HPDE6-E6E7 (cell line): Measurements from ENCODE around the gene MICALL1.
"Not testable (repeated sequence)": the region's sequence is repeated elsewhere in the genome, so short reads cannot be mapped to it uniquely, and the experiment has no call there.

Experiments
- DNase-seq: peaks from one replicate; pipeline ENCODE4 v3.0.0; 2011; ENCODE audit warnings: missing footprints; ENCODE audit errors: extremely low spot score

Gene MICALL1

GRCh38 chr22:37930270-37930951 lies 24.3 kb downstream of the MICALL1 start:
- DNase-seq, result no peak

GRCh38 chr22:37930952-37931440 lies 24.9 kb downstream of the MICALL1 start:
- DNase-seq, result no peak

- no peak for DNase-seq
Measured at GRCh38 chr22:37931893-37932389, 25.8 kb downstream of the MICALL1 start.

- DNase-seq, result no peak
Measured at GRCh38 chr22:37932401-37932800, 26.3 kb downstream of the MICALL1 start.

GRCh38 chr22:37932821-37933578 lies 26.9 kb downstream of the MICALL1 start:
- DNase-seq, result no peak

GRCh38 chr22:37933711-37934376 lies 27.7 kb downstream of the MICALL1 start:
- peak; percentile 88 for DNase-seq

GRCh38 chr22:37940698-37941376 lies 34.7 kb downstream of the MICALL1 start:
- DNase-seq, result no peak

GRCh38 chr22:37942133-37942532 lies 36.0 kb downstream of the MICALL1 start:
- no peak for DNase-seq

- DNase-seq, result no peak
Measured at GRCh38 chr22:37943136-37943824, 37.2 kb downstream of the MICALL1 start.

- no peak for DNase-seq
Measured at GRCh38 chr22:37943825-37944198, 37.7 kb downstream of the MICALL1 start.

- DNase-seq, result not testable (repeated sequence)
Measured at GRCh38 chr22:37944423-37944822, 38.3 kb downstream of the MICALL1 start.

- not testable (repeated sequence) for DNase-seq
Measured at GRCh38 chr22:37947142-37947795, 41.2 kb downstream of the MICALL1 start.

- DNase-seq, result no peak
Measured at GRCh38 chr22:37951305-37951704, 45.2 kb downstream of the MICALL1 start.

GRCh38 chr22:37952629-37953028 lies 46.5 kb downstream of the MICALL1 start:
- DNase-seq, result not testable (repeated sequence)

- no peak for DNase-seq
Measured at GRCh38 chr22:37953062-37953436, 47.0 kb downstream of the MICALL1 start.

GRCh38 chr22:37953437-37954179 lies 47.5 kb downstream of the MICALL1 start, which contains the start of the genes C22orf23 and POLR2F:
TSS of gene C22orf23 (minus strand) at chr22:37953601. CDS start at chr22:37953149, 452 bp downstream.
TSS of gene POLR2F (plus strand) at chr22:37953699. CDS start at chr22:37953788, 89 bp downstream.
- DNase-seq, result peak; percentile 95

- no peak for DNase-seq
Measured at GRCh38 chr22:37954686-37955085, 48.6 kb downstream of the MICALL1 start.

- DNase-seq, result not testable (repeated sequence)
Measured at GRCh38 chr22:37955825-37956397, 49.8 kb downstream of the MICALL1 start.

- no peak for DNase-seq
Measured at GRCh38 chr22:37957232-37957631, 51.1 kb downstream of the MICALL1 start.
